ENCODE results near the gene CHST11. TPM values are rescaled to one million over a fixed set of nuclear protein-coding genes. Genes with fewer than 3 reads are reported as not detected.

CHST11 gene
- total RNA-seq, 1 experiment from 2014 or later: 6.7 TPM

DNA sequence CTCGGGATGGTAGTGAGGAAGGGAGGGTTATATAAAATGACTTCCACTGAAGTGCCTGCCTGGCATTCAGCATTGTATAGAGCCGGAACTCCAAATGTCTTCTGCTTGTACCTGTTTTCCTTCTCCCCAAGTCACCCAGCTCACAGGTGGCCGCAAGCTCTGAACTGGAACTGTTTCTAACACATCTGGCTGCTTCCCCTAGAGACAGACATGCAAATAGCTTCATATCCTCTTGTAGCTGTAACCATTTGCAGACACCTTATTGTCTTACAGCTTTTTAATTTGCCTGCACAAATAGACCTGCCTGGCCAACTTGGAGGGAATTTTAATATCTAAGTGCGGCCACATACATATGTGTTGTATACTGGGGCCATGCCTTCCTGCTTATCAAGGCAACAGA lies 126.0 kb downstream of the CHST11 start:
- peaks cover 6 to 21% of the 10 kb centered on the region in 2 experiments for H3K4me1 Mint-ChIP-seq
- Histone ChIP-seq H2BK12ac (ENCODE audit: insufficient read length, low read depth, low read length) (no peak overlapping the region), H4K91ac (ENCODE audit: insufficient read length, low read depth, low read length) (no peak overlapping the region), H4K20me1 (ENCODE audit: control insufficient read depth, insufficient read depth, insufficient read length) (no peaks in the 10 kb centered on the region), H2AK5ac (ENCODE audit: insufficient read length, low read length) (no peak overlapping the region), H3K4ac (ENCODE audit: low read depth, low read length) (no peak overlapping the region), H2BK20ac (ENCODE audit: low read depth, low read length, poor library complexity, severe bottlenecking) (no peak overlapping the region), H3T11ph (ENCODE audit: low read length) (no peak overlapping the region), H3K14ac (ENCODE audit: insufficient read depth, low read length) (no peak overlapping the region), H3K56ac (ENCODE audit: insufficient read length, low read depth, low read length) (no peak overlapping the region), H3K79me1 (ENCODE audit: insufficient read depth, low read depth, low read length, poor library complexity, severe bottlenecking) (no peaks in the 10 kb centered on the region), H4K5ac (ENCODE audit: insufficient read length, low read depth, low read length) (no peak overlapping the region), H3K27me3 (ENCODE audit: insufficient read depth, low read length) (no peaks in the 10 kb centered on the region), H2AFZ (ENCODE audit: low read length) (no peak overlapping the region), H3K4me2 (ENCODE audit: insufficient read depth, insufficient read length, low read length) (no peak overlapping the region), H3K9me3 (ENCODE audit: control insufficient read depth, low read depth, low read length) (no peaks in the 10 kb centered on the region), H2BK5ac (ENCODE audit: insufficient read length, low read length) (no peak overlapping the region), H3K23me2 (ENCODE audit: insufficient read length, low read depth, low read length, poor library complexity, severe bottlenecking) (no peaks in the 10 kb centered on the region), H3K27ac (ENCODE audit: insufficient read length, low read depth, low read length) (no peak overlapping the region), H3K79me2 (ENCODE audit: insufficient read depth, low read length) (no peaks in the 10 kb centered on the region), H2BK15ac (ENCODE audit: low read depth, low read length) (no peak overlapping the region), H2BK120ac (ENCODE audit: low read depth, low read length, poor library complexity, severe bottlenecking) (no peak overlapping the region), H3K4me1 (ENCODE audit: insufficient read depth, low read length) (no peaks in the 10 kb centered on the region), H4K8ac (replicated peaks; ENCODE audit: insufficient read length, low read depth, low read length) (no peak overlapping the region), H3K9ac (ENCODE audit: extremely low read depth, insufficient read length, low read length) (no peak overlapping the region), H3K23ac (ENCODE audit: insufficient read length, low read depth, low read length) (no peak overlapping the region), H3K18ac (ENCODE audit: insufficient read length, low read depth, low read length) (no peak overlapping the region)
- no peaks in the 10 kb centered on the region for H3K36me3 Mint-ChIP-seq (ENCODE audit: insufficient read depth in 1 of 3, low read depth in 3 of 3)
- TF ChIP-seq, protein P1, sequence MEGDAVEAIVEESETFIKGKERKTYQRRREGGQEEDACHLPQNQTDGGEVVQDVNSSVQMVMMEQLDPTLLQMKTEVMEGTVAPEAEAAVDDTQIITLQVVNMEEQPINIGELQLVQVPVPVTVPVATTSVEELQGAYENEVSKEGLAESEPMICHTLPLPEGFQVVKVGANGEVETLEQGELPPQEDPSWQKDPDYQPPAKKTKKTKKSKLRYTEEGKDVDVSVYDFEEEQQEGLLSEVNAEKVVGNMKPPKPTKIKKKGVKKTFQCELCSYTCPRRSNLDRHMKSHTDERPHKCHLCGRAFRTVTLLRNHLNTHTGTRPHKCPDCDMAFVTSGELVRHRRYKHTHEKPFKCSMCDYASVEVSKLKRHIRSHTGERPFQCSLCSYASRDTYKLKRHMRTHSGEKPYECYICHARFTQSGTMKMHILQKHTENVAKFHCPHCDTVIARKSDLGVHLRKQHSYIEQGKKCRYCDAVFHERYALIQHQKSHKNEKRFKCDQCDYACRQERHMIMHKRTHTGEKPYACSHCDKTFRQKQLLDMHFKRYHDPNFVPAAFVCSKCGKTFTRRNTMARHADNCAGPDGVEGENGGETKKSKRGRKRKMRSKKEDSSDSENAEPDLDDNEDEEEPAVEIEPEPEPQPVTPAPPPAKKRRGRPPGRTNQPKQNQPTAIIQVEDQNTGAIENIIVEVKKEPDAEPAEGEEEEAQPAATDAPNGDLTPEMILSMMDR (conservative IDR thresholded peaks at IDR 0.05): no peak
- no peak overlapping the region for H3K4me3 Mint-ChIP-seq
- WGBS (ENCODE audit: extremely low coverage, insufficient read length, low lambda C conversion rate): no CpG with 5 or more reads among the region's 4 CpGs
- no peak overlapping the region for H3K27ac Mint-ChIP-seq
- no peaks in the 10 kb centered on the region for H3K9me3 Mint-ChIP-seq
- no peaks in the 10 kb centered on the region; the same call in 1 of the 2 replicates for H3K27me3 Mint-ChIP-seq (ENCODE audit: low read depth)
- DNase-seq: no peak
